ENCODE data around the gene LAMB4.

DNA sequence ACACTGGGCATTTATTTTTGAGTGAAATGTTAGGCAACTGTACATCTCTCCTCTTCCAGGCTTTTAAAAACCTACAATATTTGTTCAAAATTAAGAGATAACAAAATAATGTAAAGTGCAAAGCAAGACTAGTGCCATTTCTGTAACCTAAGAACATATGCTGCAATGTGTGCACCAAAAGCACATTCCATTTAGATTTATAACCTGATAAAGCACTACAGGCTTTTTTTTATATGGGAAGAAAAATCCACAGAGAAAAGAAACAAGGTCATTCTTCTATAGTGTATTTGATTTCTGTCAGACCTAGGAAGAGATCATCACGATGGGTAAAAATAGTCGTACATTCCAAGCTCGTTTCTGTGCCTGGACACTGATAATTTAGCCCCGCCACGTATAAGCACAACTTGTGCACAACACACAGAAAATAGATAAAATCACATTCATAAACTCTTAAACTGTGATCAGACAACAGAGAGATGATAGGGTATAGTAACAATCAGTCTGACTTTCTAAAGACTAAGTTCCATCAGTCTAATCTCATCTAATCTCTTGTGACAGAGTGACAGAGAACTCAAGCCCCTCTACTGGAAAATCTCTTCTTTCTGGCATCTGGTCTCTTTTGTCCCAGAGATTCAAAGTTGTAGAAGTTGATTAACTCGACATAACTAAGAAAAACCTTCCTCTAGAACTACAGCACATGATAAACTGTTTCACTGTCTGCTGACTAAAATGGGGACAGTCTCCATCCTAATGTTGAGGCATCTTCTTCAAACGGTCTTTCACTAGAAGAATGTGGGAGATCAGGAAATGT lies 133.9 kb downstream of the LAMB4 start:
- TF ChIP-seq, protein P1, sequence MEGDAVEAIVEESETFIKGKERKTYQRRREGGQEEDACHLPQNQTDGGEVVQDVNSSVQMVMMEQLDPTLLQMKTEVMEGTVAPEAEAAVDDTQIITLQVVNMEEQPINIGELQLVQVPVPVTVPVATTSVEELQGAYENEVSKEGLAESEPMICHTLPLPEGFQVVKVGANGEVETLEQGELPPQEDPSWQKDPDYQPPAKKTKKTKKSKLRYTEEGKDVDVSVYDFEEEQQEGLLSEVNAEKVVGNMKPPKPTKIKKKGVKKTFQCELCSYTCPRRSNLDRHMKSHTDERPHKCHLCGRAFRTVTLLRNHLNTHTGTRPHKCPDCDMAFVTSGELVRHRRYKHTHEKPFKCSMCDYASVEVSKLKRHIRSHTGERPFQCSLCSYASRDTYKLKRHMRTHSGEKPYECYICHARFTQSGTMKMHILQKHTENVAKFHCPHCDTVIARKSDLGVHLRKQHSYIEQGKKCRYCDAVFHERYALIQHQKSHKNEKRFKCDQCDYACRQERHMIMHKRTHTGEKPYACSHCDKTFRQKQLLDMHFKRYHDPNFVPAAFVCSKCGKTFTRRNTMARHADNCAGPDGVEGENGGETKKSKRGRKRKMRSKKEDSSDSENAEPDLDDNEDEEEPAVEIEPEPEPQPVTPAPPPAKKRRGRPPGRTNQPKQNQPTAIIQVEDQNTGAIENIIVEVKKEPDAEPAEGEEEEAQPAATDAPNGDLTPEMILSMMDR (conservative IDR thresholded peaks at IDR 0.05 in 1 of 2, IDR thresholded peaks at IDR 0.05 in 1 of 2; ENCODE audit: low read depth in 1 of 2, low read length in 2 of 2): no peak
- no peak for TF ChIP-seq EZH2 (IDR thresholded peaks at IDR 0.05; ENCODE audit: low read length, missing control alignments)
